GM21423 (cell line): Measurements from ENCODE around the gene APC.
A peak's percentile ranks its signal among the peaks of the same experiment; 100 is the strongest.
"Not testable (repeated sequence)": the region's sequence is repeated elsewhere in the genome, so short reads cannot be mapped to it uniquely, and the experiment has no call there.

Experiments
- ATAC-seq: cut with Tn5 transposase; IDR thresholded peaks from one replicate; pipeline ENCODE4 v1.9.1; 2021; ENCODE audit warnings: mild to moderate bottlenecking, moderate library complexity; ENCODE audit not compliant: unreplicated experiment

Gene APC

DNA sequence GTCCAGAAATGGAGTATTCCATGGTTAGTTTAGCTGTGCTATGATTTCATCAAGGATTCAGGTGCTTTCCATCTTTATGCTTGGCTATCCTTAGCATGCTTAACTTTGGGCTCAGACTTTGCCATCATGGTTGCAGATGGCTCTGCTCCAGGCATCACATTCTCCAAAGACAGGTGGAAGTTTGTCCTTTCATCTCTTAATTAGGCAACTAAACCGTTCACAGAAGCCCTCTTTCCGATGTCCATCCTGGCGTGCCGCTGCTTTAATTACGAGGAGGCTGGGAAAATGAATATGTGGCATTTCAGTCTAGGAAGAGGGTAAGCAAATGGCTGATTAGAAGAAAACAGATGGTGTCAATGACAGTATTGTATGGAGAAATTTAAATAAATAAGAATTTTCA is 24.5 kb upstream of the APC start:
- ATAC-seq, result no peak

DNA sequence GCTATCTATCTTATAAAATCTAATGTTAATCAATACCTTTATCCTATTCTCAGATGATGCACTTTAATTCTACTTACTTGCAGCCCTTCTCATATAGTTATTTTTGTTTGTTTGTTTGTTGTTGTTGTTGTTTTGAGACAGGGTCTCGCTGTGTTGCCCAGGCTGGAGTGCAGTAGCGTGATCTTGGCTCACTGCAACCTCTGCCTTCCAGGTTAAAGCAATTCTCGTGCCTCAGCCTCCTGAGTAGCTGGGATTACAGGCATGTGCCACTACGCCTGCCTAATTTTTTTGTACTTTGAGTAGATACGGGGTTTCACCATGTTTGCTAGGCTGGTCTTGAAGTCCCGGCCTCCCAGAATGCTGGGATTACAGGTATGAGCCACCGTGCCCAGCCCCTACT is 20.8 kb upstream of the APC start:
- ATAC-seq, result not testable (repeated sequence)

DNA sequence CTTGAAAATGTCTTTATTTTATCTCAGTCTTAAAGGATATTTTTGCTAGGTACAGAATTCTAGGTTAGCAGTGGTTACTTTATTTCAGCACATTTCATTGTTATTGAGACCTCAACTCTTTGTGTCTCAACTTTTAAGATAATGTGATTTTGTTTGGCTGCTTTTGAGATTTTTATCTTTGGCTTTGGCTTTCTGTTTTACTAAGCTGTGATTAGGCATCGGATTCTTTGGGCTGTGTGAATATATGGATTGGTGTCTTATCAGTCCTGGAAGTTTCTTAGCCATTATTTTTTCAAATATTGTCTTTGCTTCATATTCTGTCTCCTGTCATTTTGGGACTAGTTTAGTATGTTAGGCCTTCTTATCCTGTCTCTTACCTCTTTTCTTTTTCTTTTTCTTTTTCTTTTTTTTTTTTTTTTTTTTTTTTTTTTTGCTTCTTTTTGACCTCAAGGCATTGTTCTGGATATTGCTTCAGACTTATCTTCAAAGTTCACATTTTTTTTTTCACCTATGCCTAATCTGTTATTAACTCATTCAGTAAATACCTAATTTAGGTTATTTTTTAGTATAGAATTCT is 20.1 kb upstream of the APC start:
- no peak for ATAC-seq

DNA sequence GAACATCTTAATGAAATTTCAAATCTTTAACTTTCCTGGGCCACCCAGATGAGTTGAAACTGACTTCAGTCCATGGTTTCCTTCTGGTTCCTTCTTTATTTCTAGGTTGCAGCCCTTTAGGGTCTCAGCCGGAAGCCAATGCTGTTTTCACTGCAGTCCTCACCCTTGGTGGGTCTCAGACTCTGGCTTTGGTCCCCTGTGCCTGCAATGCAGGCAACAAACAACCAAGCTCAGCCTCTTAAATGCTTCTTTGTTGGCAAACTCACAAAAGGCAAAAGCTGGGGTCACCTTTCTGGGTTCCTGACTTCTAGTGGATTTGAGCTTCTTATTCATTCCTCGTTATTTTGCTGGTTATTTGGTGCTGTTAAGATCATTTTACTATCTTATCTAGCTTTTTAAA is 19.3 kb upstream of the APC start:
- ATAC-seq, result no peak

DNA sequence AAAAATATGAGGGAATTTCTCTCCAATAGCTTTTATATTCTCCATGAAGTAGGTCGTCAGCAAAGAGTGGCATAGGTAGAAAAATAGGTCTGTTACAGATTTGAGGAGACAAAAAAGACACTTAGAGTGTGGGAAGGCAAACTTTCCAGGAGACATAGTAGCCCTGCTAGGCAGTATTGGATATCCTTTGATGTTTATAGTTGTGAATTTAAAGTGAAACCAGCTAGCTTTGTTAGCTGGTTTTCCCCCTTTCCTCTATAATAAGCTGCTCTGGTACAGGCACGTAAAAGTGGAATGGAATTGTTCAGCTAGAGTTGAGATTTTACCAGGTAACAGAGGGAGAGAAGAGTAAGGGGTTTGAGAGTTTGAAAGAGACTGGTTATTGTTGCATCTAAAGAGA is 17.1 kb upstream of the APC start:
- ATAC-seq, result no peak

DNA sequence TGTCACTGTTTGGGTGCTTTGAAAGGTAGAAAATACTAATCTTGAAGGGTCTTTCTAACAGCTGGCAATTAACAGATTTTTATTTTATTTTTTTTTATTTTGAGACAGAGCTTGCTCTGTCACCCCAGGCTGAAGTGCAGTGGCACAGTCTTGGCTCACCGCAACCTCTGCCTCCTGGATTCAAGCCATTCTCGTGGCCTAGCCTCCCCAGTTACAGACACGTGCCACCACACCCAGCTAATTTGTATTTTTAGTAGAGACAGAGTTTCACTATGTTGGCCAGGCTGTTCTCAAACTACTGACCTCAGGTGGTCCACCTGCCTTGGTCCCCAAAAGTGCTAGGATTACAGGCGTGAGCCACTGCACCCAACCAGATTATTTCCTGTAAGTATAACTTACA is 12.8 kb upstream of the APC start:
- ATAC-seq, result no peak

DNA sequence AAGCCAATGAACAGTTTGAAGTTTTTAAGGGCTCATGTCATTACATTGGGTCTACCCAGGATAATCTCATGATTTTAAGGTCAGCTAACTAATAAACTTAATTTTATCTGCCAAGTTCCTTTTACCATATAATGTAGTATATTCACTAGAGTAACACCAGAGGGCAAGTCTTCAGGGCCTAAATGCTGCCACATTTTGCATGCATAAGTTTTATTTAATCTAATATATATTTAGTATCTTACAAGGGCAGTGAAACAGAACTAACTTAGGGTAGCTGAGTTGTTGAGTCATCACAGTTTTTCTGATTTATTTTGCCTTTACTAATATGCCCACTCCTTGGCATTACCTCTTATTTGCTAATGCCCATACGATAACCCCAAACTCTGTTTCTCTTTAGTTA is 8.1 kb upstream of the APC start:
- ATAC-seq, result no peak

DNA sequence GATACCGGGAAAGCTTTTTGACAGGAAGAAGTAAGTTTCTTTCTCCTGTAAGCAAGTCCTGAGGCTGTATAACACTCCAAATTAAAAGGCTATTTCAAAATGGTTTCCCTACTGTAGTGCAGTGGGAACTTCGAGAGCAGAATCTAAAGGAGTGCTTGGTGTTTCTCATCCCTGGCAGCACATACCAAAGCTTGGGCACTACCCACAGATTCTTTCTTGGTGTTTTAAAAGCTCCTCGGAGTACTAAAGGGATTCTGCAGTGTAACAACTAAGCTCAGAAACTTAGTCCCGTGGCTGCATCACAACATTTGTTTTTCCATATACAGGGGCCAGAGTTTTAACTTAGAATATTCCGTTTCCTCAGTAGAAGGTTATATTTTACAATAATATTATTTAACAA is 5.6 kb upstream of the APC start:
- no peak for ATAC-seq

DNA sequence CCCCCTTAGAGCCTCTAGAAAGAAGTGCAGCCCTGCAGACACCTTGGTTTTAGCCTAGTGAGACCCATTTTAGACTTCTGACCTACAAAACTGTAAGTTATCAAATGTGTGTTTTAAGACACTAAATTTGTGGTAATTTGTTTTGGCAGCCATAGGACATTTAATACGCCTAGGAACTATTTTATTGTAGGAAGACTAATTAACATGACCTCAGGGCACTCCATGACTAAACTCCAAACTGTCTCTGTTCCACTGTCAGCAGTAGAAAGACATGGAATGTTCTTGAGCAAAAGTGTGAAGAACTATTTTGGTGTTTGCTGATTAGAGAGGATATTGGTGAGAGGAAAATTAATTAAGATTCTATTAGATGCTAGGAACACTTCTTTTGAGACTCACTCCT is 4.1 kb upstream of the APC start:
- no peak for ATAC-seq

DNA sequence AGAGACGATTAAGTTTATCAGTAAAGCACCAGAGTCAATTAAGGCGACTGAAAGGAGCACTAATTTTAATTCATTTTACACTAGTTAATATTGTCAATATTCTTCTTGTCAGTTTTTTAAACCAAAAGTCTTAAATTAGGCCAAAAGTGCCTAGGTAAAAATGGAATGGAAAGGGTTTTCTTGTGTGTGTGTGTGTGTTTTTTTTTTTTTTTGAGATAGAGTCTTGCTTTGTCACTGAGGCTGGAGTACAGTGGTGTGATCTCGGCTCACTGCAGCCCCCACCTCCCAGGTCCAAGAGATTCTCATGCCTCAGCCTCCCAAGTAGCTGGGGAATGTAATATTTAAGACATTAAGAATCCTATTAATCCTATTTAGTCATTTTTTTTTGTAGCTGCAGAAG is 3.1 kb upstream of the APC start:
- ATAC-seq, result no peak

DNA sequence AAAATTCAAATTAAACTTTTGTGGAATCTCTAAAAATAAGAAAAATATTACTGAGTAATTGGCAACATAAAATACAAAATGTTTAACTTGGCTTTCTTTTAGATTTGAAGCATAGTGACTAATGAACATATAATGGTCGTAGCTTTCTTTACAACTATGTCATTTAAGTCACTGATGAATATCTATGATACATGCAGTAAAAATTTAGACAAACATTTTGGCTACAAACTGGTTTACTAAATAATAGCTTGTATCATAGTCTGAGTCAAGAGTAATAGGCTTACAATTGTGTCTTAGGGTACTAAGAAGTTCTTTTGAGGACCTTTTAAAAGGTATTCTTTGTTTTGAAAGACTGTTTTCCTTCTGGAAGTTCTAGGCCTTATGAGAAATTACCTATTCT is 2.0 kb upstream of the APC start:
- no peak for ATAC-seq

DNA sequence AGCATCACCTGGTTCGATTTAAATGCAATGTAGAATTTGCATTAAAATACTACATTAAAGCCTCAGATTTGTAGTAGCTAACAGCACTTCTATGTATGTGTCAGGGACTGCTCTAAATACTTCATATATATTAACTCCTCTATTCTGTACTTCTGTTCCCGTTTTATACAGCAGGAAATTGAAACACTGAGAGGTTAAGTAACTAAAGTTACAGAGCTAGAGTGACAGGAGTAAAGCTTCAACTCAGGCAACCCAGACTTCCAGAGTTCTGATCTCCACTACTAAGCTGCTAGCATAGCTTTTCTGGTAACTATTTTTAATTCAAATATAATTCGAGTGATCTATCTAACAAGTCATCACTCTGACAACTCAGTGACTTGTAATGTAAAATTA is 619 bp upstream of the APC start:
- ATAC-seq, result peak; percentile 1

DNA sequence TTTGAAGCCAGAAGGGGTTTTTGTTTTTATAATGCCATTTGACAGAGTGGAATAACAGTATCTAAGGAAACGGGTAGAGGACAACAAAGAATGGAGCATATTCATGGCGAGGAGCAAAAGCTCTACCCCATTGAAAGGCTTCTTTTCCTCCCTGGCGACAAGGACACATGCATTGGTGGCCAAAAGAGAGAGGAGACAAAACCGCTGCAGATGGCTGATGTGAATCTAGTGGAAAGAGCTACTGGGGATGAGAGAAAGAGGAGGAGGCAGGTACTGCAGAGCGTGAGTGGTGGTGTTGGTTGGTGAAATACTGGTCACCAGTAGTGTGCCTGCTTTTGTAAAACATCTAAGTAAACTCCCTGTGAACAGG is 491 bp downstream of the APC start:
- peak; percentile 16 for ATAC-seq

DNA sequence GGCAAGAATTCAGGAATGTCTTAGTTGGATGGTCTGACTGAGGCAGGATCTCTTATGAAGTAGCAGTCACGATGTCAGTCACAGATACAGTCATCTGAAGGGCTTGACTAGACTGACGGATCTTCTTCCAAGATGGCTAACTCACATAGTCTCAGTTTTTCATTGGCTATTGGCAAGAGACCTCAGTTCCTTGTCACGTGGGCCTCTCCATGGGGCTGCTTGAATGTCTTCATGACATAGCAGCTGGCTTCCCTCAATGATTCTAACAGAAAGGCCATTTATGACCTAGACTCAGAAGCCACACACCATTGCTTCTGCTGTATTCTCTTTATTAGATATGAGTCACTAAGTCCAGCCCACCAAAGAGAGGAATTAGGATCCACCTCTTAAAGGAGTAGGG is 4.7 kb downstream of the APC start:
- ATAC-seq, result no peak

DNA sequence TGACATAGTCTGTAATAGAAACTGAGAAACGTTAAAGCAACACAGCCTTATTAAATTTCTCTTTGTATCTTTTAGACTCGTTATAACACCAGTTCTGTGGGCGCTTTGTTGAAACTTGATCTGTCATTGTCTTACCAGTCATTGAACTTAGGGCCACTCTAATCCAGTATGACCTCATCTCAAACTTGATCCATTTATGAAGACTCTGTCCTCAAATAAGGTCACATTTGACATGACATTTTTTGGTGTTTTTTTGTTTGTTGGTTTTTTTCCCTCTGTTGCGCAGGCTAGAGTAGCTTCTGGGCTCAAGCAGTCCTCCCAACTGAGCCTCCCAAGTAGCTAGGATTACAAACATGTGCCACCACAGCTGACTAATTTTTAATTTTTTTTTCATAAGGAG is 5.9 kb downstream of the APC start:
- no peak for ATAC-seq

DNA sequence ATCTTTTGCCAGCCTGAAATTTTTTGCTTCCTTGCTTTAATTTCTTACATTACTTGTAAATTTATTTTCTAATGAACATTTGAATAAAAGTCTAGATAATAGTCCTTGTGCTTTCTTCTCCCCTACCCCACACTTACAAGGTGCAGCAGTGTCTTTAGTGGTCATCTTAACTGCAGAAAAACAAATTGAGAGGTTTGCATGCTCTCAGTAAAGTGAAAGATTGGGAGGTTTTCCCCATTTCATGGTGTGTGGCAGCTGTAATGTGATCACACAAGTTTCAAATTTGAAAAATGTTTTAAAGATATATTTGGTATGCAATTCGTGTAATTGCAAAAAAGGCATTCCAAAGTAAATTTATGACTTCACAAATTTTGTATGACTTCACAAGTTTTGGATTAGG is 14.7 kb downstream of the APC start:
- ATAC-seq, result no peak

DNA sequence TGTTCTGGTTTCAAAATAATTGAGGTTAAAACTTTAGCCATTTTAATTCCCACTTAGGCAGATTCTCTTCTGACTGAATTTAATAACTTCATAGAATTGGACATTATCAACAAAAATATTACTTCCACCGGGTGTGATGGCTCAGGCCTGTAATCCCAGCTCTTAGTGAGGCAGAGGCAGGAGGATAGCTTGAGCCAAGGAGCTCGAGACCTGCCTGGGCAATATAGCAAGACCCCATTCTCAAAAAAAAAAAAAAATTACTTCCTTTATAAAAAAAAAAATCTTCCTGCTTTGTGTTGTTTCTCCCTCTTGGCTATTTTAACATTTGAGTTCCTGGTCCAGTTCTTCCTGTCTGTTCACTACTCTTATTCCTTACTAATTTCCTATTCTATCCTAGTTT is 18.0 kb downstream of the APC start:
- ATAC-seq, result no peak

DNA sequence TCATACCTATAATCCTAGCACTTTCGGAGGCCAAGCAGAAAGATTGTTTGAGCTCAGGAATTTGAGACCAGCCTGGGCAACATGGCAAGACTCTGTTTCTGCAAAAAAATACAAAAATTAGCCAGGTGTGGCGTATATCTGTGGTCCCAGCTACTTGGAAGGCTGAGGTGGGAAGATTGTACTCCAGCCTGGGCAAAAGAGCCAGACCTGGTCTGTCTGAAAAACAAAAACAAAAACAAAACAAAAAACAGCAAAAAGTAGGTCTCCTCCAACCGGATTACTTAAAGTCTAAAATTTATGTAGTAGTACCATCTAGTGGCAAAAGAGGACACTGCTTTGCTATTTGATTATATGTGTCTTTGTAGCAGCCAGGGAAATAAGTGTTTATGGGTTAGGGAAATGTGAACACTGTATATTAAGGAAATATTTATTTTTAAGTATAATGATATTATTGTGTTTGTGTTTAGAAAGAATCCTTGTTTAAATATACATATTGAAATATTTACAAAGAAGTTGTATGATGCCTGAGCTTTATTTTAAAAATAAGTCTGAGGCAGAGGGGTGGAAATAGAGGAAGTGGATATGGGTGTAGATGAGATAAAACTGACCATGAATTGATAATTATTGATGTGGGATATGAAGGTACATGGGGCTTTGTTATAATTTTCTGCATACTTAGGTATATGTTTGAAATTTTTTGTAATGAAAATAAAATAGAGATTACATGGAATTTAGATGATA is 20.0 kb downstream of the APC start:
- ATAC-seq, result peak; percentile 82

DNA sequence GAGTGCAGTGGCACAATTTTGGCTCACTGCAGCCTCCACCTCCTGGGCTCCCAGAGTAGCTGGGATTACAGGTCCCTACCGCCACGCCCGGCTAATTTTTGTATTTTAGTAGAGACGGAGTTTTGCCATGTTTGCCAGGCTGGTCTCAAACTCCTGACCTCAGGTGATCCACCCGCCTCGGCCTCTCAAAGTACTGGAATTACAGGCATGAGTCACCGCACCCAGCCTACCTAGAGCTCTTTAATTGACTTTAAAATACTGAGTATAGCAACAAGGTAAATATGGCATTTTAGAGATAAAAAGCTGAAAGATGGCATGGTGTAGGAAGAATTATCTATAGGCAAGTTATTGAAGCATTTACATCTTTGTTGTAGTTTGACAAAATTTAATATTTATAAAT is 21.0 kb downstream of the APC start:
- no peak for ATAC-seq

DNA sequence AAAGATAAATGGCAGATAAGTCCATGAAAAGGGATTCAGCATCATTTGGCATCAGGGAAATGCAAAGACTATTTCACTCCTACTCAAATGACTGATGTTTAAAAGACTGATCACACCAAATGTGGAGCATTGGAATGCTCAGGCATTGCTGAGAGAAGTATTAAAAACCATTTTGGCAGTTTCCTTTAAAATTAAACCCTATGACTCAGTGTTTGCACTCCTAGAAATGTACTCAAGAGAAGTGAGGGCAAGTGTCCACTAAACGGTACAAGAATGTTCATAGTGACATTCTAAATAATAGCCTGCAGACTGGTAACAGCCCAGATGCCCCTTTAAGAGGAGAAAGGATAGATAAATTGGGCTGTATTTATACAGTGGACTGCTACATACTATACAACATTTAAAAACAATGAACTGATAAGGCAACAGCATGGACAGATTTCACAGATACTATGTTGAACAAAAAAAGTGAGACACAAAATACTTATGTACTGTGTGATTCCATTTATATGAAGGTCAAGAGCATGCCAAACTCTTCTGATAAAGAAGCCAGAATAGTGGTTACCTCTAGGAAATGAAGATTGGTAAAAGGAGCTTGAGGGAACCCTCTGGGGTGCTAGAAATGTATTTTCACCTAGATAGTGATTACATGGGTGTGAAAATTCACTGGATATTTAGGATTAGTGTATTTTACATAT is 24.6 kb downstream of the APC start:
- no peak for ATAC-seq

DNA sequence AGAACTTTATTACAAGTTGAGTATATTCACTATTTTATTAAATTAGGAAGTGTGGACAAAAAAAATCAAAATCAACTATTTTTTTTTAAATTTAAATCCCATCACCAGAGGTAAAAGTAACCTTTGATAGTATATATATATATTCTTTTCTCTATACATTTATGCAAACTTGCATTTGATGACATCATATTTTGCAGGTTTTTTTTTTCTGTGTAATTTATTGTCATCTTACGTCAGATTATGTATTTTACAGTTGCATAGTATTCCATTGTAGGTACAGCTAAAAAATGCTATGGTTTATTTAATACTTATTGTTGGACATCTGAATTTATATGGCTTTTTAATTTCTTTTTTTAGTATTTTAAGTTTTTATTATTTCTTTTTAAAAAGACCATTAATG is 25.5 kb downstream of the APC start:
- no peak for ATAC-seq

DNA sequence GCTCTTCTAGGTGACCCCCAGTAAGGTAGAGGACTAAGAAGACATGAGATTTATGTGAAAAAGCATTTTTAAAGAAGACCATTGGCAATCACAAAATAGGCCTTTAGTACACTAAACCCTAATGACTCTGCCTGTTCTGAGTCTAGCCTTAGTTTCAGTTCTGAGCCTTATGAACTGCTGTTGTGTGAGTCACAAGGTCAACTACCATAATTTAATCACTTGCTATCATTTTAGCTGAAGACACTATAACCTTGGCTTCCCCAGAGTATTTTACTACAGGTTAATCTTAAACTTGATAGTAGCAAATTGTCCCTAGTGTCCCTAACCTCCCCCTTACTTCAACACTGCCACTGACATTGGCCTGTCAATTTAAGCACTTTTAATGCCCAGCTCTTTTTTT is 34.4 kb downstream of the APC start:
- no peak for ATAC-seq
